MV-4-11 (cell line): ENCODE data around the gene ZNF24.

Experiments
- DNase-seq: peaks from one replicate; lab custom pipeline; 2025; lab: John Stamatoyannopoulos, UW

ZNF24 gene

DNA sequence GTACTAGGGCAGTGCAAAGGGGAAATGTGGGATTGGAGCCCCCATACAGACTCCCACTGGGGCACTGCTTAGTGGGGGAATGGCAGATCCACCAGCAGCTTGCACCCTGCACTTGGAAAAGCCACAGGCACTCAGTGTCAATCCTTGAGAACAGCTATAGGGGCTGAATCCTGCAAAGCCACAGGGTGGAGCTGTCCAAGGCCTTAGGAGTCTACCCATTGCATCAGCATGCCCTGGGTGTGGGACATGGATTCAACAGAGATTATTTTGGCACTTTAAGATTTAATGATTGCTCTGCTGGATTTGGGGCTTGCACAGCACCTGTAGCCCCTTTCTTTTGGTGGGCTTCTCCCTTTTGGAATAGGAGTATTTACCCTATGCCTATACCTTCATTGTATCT, 8.6 kb upstream of the ZNF24 start:
- DNase-seq: no peak

- DNase-seq: no peak
These were observed 8.1 kb upstream of the ZNF24 start for GRCh38 chr18:35352283-35352682.

DNA sequence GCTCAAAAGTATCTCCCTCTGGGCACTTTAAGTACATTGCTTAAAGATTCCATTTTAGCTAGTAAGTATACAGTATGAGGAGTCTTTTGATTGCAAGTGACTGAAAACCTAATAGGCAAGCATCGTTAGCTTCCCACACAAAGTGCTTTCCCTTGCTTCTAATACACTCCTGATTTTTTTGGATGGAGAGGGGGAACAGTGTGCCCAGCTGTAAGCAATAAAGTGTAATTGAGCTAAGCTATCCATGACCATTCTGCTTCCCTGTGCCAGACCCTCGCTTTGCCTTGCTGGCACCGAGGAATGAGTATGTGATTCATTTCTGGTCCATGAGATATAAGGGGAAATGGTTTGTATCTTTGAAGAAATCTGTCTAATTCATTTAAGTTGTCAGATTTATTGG, 3.8 kb upstream of the ZNF24 start:
- DNase-seq: no peak

GRCh38 chr18:35345950-35346349, 1.7 kb upstream of the ZNF24 start:
- no peak for DNase-seq

- peak; percentile 23 for DNase-seq
These were observed 1.3 kb upstream of the ZNF24 start for GRCh38 chr18:35345460-35345921.

GRCh38 chr18:35344736-35345459, 678 bp upstream of the ZNF24 start:
- no peak for DNase-seq

- no peak for DNase-seq
These were observed 708 bp downstream of the ZNF24 start for GRCh38 chr18:35343488-35343935.

DNA sequence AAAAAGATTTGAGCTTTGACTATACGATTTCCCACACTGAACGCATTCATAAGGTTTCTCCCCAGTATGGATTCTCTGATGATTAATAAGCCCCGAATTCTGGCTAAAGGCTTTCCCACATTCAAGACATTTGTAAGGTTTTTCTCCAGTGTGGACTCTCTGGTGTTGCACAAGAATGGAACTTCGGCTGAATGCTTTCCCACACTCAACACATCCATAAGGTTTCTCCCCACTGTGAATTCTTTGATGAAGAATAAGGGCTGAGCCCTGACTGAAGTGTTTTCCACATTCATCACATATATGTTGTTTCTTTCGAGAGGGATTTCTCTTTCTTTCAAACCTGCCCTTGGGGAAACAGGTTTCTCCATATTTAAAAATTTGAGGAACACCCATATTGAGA, 6.9 kb downstream of the ZNF24 start:
- no peak for DNase-seq

- no peak for DNase-seq
These were observed 8.4 kb downstream of the ZNF24 start for GRCh38 chr18:35335866-35336265.

DNA sequence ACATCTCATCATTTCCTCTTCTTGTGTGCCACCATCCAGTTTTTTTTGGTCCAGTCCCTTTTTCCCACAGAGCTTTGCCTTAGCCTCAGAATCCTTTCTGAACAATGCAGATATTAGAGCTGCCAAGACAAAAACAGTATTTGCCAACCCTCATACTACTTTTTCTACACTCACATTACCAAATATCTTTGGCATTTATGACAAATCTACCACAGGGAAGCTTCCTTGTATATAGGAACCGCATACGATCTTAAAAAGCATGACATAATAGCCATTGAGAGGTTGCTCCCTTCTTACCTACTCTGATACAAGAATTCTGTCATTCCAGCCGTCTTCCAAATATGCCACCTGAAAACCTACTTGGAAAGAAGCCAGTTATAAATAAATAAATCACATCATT, 9.4 kb downstream of the ZNF24 start:
- DNase-seq: no peak

DNA sequence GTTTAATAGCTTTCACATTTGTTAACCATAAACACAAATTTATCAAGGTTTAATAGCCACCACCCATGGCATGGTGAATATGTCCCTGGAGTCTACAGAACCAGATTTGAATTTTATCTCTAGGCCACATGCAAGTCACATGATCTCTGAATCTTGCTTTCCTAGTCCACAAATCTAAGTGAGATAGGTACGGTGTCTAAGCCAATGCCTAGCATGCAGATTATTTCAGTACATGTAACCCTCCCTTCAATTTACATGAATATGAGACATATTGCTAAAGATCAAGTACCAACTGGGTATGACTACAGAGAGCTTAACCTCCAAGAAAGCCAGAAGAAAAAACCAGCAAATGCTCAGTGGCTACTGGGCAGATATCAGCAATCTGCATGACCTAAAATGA, 10.0 kb downstream of the ZNF24 start:
- no peak for DNase-seq

- DNase-seq: no peak
These were observed 12.7 kb downstream of the ZNF24 start for GRCh38 chr18:35331367-35332087.

DNA sequence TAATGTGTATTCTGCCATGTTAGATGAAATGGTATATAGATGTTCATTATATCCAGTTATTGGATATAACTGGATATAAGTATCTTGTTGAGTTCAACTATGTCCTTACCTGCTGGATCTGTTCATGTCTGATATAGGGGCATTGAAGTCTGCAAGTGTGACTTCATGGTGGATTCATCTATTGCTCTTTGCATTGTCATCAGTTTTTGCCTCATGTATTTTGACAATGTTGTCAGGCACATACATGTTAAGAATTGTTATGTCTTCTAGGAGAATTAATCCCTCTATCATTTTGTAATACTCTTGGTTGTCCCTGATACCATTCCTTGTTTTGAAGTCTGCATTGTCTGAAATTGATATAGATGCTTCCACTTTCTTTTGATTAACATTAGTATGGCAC, 15.4 kb downstream of the ZNF24 start:
- DNase-seq: no peak

- no peak for DNase-seq
These were observed 17.4 kb downstream of the ZNF24 start for GRCh38 chr18:35326695-35327387.

DNA sequence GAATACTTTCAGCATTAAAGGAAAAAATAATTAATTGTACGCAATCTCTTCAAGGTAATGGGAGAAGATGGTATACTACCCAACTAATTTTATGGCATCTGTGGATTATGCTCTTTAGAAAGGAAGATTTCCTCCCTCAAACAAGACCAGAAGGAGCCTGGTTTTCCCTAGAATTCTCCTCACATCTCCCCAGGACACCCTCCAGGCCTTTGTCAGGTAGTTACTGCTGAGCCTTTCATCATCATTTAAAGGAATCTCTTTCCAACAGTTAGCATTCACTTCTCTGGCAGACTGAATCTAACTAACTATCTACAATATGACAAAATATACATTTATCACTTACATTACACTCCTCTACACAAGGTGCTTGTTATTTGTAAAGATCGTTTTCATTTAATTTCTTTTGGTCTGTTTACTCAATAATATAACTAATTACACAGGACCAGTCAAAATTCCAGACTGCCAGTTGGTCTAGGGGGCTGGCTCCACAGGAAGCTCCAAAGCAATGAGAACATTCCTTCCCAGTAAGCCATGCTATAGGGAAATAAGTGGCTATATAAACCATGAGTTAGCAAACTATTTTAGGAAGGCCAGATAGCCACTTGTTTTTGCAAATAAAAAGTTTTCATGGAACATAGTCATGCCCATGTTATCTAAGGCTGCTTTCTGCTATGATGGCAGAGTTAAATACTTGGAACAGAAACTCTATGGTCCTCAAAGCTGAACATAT, 19.1 kb downstream of the ZNF24 start:
- no peak for DNase-seq

GRCh38 chr18:35322486-35323458, 21.4 kb downstream of the ZNF24 start:
- DNase-seq: no peak

GRCh38 chr18:35311496-35311895, 32.7 kb downstream of the ZNF24 start:
- no peak for DNase-seq

DNA sequence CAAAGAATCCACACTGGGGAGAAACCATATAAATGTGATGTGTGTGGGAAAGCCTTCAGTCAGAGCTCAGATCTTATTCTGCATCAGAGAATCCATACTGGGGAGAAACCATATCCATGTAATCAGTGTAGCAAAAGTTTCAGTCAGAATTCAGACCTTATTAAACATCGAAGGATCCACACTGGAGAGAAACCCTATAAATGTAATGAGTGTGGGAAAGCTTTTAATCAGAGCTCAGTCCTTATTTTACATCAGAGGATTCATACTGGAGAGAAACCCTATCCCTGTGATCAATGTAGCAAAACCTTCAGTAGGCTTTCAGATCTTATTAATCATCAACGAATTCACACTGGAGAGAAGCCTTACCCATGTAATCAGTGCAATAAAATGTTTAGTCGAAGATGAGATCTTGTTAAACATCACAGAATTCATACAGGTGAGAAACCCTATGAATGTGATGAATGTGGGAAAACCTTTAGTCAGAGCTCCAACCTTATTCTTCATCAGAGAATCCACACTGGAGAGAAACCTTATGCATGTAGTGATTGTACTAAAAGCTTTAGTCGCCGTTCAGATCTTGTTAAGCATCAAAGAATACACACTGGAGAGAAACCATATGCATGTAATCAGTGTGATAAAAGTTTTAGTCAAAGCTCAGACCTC, 37.5 kb downstream of the ZNF24 start:
- no peak for DNase-seq

GRCh38 chr18:35303610-35304009, 40.6 kb downstream of the ZNF24 start:
- DNase-seq: no peak

- no peak for DNase-seq
These were observed 48.2 kb downstream of the ZNF24 start for GRCh38 chr18:35296060-35296459.

- no peak for DNase-seq
These were observed 53.1 kb downstream of the ZNF24 start for GRCh38 chr18:35291166-35291565.
